K562 (cell line): Measurements from ENCODE around the gene TBC1D5. TPM values are rescaled to one million over a fixed set of nuclear protein-coding genes. Genes with fewer than 3 reads are reported as not detected.

Experiments
- ATAC-seq: fragments of 200-7000 bp; cut with Tn5 transposase; 3 replicates; pipeline ENCODE4 v1.9.1; 2020; ENCODE audit warnings: moderate library complexity
- BruUV-seq: library from RNA; stranded (reverse); fragments of 400-500 nt; replicated peaks from 2 replicates; lab custom pipeline; 2021; lab: Mats Ljungman, UMichigan
- CTCF ChIA-PET: fragments of 300-600 bp; formaldehyde crosslinking; extraction: SDS; loops from one replicate; lab custom pipeline; 2021; ENCODE audit warnings: low intra/inter-chr PET ratio; lab: Yijun Ruan, JAX
- POLR2A ChIA-PET: fragments of 300-600, 350-650 bp; sonication (Branson Sonifier 250); formaldehyde crosslinking; extraction: SDS; loops from one replicate; lab custom pipeline; 2021; ENCODE audit warnings: antibody characterized with exemption, inconsistent platforms; lab: Yijun Ruan, JAX
- DNase-seq, 4 experiments: peaks; one replicate each; pipeline versions ENCODE4 v3.0.0 to v3.0.0-alpha.2; 2011 to 2018; ENCODE audit warnings: low spot score in 3 of 4, mixed read lengths in 3 of 4; ENCODE audit errors: extremely low read depth in 1 of 4
- FAIRE-seq: peaks from 2 replicates; lab custom pipeline; 2011; peaks lifted over from hg19 to GRCh38; lab: Jason Lieb, UNC
- H2AFZ ChIP-seq: 2 replicates; pipeline ENCODE4 v1.6.0; 2011; ENCODE audit warnings: low read depth, low read length, control low read depth, inconsistent platforms
- H3K27ac ChIP-seq: fragments of 200-600 bp; 3 replicates; pipeline ENCODE4 v1.8.0; 2011; ENCODE audit warnings: low read depth, mild to moderate bottlenecking, control low read depth, inconsistent platforms, low read length, moderate library complexity, mixed read lengths; ENCODE audit errors: extremely low read depth
- H3K27me3 ChIP-seq, 2 experiments: fragments of 300-600 bp in 1 of 2; 2 replicates in 1 of 2; 3 replicates in 1 of 2; pipeline versions ENCODE4 v1.6.0 to v1.8.0; 2011; ENCODE audit warnings: inconsistent platforms in 2 of 2, low read length in 2 of 2, mild to moderate bottlenecking in 1 of 2, mixed read lengths in 1 of 2, moderate library complexity in 1 of 2; ENCODE audit not compliant: control insufficient read depth in 2 of 2, insufficient read depth in 2 of 2
- H3K36me3 ChIP-seq: fragments of 300-600 bp; 3 replicates; pipeline ENCODE4 v1.8.0; 2011; ENCODE audit warnings: mild to moderate bottlenecking, low read length, inconsistent platforms; ENCODE audit not compliant: control insufficient read depth, insufficient read depth
- H3K4me1 ChIP-seq, 2 experiments: fragments of 200-600 bp in 1 of 2; replicated peaks in 1 of 2; 2 replicates in 1 of 2; 3 replicates in 1 of 2; pipeline versions ENCODE4 v1.5.1 to v1.8.0; 2011; ENCODE audit warnings: inconsistent platforms in 2 of 2, low read length in 2 of 2, mild to moderate bottlenecking in 1 of 2, mixed read lengths in 1 of 2, moderate library complexity in 1 of 2; ENCODE audit not compliant: control insufficient read depth in 2 of 2, insufficient read depth in 2 of 2
- H3K4me2 ChIP-seq: 2 replicates; pipeline ENCODE4 v1.6.1; 2011; ENCODE audit warnings: low read length, control low read depth, inconsistent platforms, mixed read lengths; ENCODE audit not compliant: insufficient read depth
- H3K4me3 ChIP-seq: fragments of 200-600 bp; sonication (generic), shearing (Covaris generic); 2 replicates; pipeline ENCODE4 v1.5.1; 2016; ENCODE audit warnings: control low read depth, inconsistent platforms
- H3K79me2 ChIP-seq: fragments of 200-600 bp; 3 replicates; pipeline ENCODE4 v1.8.0; 2011; ENCODE audit warnings: low read length, inconsistent platforms; ENCODE audit not compliant: control insufficient read depth, insufficient read depth
- H3K9ac ChIP-seq, 2 experiments: 2 replicates each; pipeline versions ENCODE4 v1.6.0 to v1.6.1; 2011; ENCODE audit warnings: low read depth in 2 of 2, low read length in 2 of 2, control low read depth in 1 of 2, inconsistent platforms in 1 of 2, mild to moderate bottlenecking in 1 of 2, mixed read lengths in 1 of 2; ENCODE audit not compliant: insufficient read depth in 1 of 2
- H3K9me1 ChIP-seq: one replicate; pipeline ENCODE4 v1.6.0; 2011; ENCODE audit warnings: inconsistent platforms, mild to moderate bottlenecking, low read length, moderate library complexity; ENCODE audit not compliant: control insufficient read depth, insufficient read depth
- H3K9me3 ChIP-seq: replicated peaks from 2 replicates; pipeline ENCODE4 v1.5.1; 2011; ENCODE audit warnings: low read depth, low read length, inconsistent platforms; ENCODE audit not compliant: control insufficient read depth, insufficient read depth
- H4K20me1 ChIP-seq: replicated peaks from 2 replicates; pipeline ENCODE4 v1.6.1; 2011; ENCODE audit warnings: low read length, inconsistent platforms, mixed read lengths; ENCODE audit not compliant: control insufficient read depth, insufficient read depth
- ARID3A ChIP-seq: IDR thresholded peaks from 2 replicates; pipeline ENCODE4 v1.6.1; 2012; ENCODE audit warnings: low read depth, low read length, improper control_type of control experiment, borderline replicate concordance
- ZBTB1 ChIP-seq: sonication (generic); formaldehyde crosslinking; IDR thresholded peaks from 2 replicates; pipeline ENCODE4 v1.8.1; 2023; ENCODE audit warnings: missing genetic modification reagents, low read depth, mild to moderate bottlenecking, borderline replicate concordance
- WGBS: fragments of 100-300 bp; shearing (Covaris generic); methylation state at CpG from one replicate; pipeline ENCODE4 v1.1.6; 2016; ENCODE audit warnings: low coverage, mixed read lengths; ENCODE audit not compliant: insufficient coverage; ENCODE audit errors: missing lambda C conversion rate; 5-methylcytosine and 5-hydroxymethylcytosine counted together
- in situ Hi-C: fragments of 300-500 bp; cut with MboI; formaldehyde crosslinking; loops from 4 replicates; pipeline ENCODE4 v1.15.0; 2018; ENCODE audit warnings: inconsistent platforms, mixed read lengths
- intact Hi-C: fragments of 100-400 bp; cut with micrococcal nuclease; formaldehyde crosslinking; loops from 2 replicates; pipeline ENCODE4 v1.14.2; 2022
- polyA plus RNA-seq, 8 experiments: library from polyadenylated mRNA; depleted of rRNA in 4 of 8; stranded (reverse) in 5 of 8; unstranded in 3 of 8; fragments of >200 nt; fragmentation: Nextera tagmentation in 2 of 8; fragmentation: Illumina TruSeq in 1 of 8; extraction: Ambion mirVana in 2 of 8; extraction: Trizol in 1 of 8; gene quantifications; 2 replicates each; pipeline versions ENCODE4 v1.2.1 to v1.2.3, GENCODE V29; 2011 to 2014; ENCODE audit warnings: inconsistent platforms in 1 of 8, missing spikeins in 1 of 8
- total RNA-seq, 7 experiments: library from RNA; depleted of rRNA in 6 of 7; stranded (reverse); fragments of >200 nt in 6 of 7; fragmentation: Illumina TruSeq in 2 of 7; extraction: Trizol in 2 of 7; gene quantifications; 2 replicates each; pipeline versions ENCODE4 v1.2.1 to v1.2.3, GENCODE V29; 2011 to 2021; ENCODE audit warnings: low replicate concordance in 1 of 7

The TBC1D5 gene
- total and polyA plus RNA-seq, 9 of the 15 experiments (the other 6 are each of a cell fraction or from before 2014, with no cell fraction given) = 2.9 to 38.1 (median 25.6) TPM

- Histone ChIP-seq H3K27me3 (peaks cover 38 to 64% of the 10 kb centered on the region in 2 experiments; a peak in 4 of 5 replicates), H3K4me3 (no peak overlapping the region), H3K36me3 (no peaks in the 10 kb centered on the region), H3K79me2 (no peaks in the 10 kb centered on the region), H3K4me1 (no peaks in the 10 kb centered on the region), H3K9ac (no peak overlapping the region), H3K27ac (no peak overlapping the region), H3K9me3 (no peaks in the 10 kb centered on the region), H2AFZ (no peak overlapping the region), H4K20me1 (no peaks in the 10 kb centered on the region), H3K4me2 (no peak overlapping the region), H3K9me1 (no peaks in the 10 kb centered on the region)
- WGBS = 4% methylated on average over 10 of the region's 10 CpGs
- FAIRE-seq = no peak
- BruUV-seq = no TSS peak
- in situ Hi-C loops (no loop called here), intact Hi-C loops (no loop called here)
- TF ChIP-seq ARID3A = no peak
- CTCF ChIA-PET = no interaction called here
- POLR2A ChIA-PET = no interaction called here
- no peak for ATAC-seq
- no peak for DNase-seq
Observed at GRCh38 chr3:17143893-17144664, 598.4 kb downstream of the TBC1D5 start.

GRCh38 chr3:17142516-17142915 is 599.9 kb downstream of the TBC1D5 start:
- no TSS peak for BruUV-seq
- intact Hi-C loops (no loop called here), in situ Hi-C loops (no loop called here)
- peaks cover 42 to 79% of the 10 kb centered on the region in 2 experiments; a peak in 4 of 5 replicates for H3K27me3 ChIP-seq
- no peaks in the 10 kb centered on the region for H4K20me1 ChIP-seq
- no peaks in the 10 kb centered on the region for H3K79me2 ChIP-seq
- DNase-seq = no peak
- no peaks in the 10 kb centered on the region for H3K4me1 ChIP-seq
- no peak overlapping the region for H2AFZ ChIP-seq
- H3K9me1 ChIP-seq = no peaks in the 10 kb centered on the region
- H3K4me2 ChIP-seq = no peak overlapping the region
- no peak overlapping the region for H3K27ac ChIP-seq
- FAIRE-seq = no peak
- TF ChIP-seq ZBTB1 (CRISPR knock-in tag) = no peak
- POLR2A ChIA-PET = no interaction called here
- H3K36me3 ChIP-seq = no peaks in the 10 kb centered on the region
- H3K4me3 ChIP-seq = no peak overlapping the region
- ATAC-seq = no peak
- no peak overlapping the region for H3K9ac ChIP-seq
- WGBS = under 1% methylated on average over 10 of the region's 10 CpGs
- CTCF ChIA-PET = no interaction called here
- H3K9me3 ChIP-seq = no peaks in the 10 kb centered on the region
